ENCODE data around the gene FASTKD1.
"Not testable (repeated sequence)": the region's sequence is repeated elsewhere in the genome, so short reads cannot be mapped to it uniquely, and the experiment has no call there.

FASTKD1 gene, protein sequence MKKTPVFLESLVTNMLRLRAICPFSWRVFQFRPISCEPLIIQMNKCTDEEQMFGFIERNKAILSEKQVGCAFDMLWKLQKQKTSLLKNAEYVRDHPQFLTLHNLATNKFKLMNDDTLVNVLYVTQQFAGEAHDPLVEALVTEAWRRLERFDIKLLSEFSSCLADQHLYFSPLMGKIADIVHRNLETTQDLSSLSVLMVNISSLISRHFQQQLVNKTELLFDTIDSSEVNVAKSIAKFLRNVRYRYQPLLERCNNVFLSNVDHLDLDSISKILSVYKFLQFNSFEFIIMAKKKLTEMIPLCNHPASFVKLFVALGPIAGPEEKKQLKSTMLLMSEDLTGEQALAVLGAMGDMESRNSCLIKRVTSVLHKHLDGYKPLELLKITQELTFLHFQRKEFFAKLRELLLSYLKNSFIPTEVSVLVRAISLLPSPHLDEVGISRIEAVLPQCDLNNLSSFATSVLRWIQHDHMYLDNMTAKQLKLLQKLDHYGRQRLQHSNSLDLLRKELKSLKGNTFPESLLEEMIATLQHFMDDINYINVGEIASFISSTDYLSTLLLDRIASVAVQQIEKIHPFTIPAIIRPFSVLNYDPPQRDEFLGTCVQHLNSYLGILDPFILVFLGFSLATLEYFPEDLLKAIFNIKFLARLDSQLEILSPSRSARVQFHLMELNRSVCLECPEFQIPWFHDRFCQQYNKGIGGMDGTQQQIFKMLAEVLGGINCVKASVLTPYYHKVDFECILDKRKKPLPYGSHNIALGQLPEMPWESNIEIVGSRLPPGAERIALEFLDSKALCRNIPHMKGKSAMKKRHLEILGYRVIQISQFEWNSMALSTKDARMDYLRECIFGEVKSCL

GRCh38 chr2:169573160-169573973, at the start of gene FASTKD1:
Gene FASTKD1, minus strand, starts transcription at chr2:169573865. Its CDS starts 1,836 bp downstream, at chr2:169572029.
- peak; percentile 62 to 76 for DNase-seq (ENCODE audit: low read depth in 1 of 2, low spot score in 1 of 2)

DNA sequence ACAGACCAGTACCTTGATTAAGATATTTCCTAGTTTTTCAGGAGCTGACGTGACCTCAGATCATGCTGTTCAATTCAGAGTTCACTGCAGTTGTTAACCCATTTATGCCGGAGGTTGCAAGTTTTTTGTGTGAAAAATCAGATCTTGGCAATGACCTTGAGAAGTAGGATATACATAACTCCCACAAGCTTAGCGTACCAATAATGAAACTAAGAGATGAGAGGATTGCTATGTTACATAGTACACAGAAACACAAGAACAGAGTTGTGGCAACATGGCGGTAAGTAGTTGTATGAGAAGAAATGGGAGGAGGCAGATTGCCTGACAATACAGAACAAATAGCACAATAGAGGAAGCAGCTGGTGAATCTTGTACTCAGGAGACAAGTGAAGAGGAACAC, 49.6 kb upstream of the FASTKD1 start:
- DNase-seq (ENCODE audit: low read depth in 1 of 2, low spot score in 1 of 2): no peak

DNA sequence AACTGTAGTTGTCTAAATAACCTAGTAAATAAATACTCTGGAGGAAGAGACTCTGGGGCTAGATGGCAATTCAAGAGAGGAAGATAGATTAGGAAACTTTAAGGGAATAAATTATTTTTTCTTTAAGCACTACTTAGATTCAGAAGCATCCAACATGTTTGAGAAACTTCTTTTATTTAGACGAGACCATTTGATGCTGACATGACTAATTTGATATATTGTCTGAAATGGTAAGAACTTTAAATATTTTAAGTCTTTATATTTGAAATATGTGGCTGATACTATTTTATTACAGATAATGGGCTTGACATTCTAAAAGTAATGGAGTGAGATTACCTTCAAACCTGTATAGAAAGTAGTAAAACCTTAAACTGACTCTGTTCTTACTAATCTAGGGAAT, 46.8 kb upstream of the FASTKD1 start:
- no peak for DNase-seq (ENCODE audit: low read depth in 1 of 2, low spot score in 1 of 2)

GRCh38 chr2:169619946-169620345, 46.3 kb upstream of the FASTKD1 start:
- no peak for DNase-seq (ENCODE audit: low read depth in 1 of 2, low spot score in 1 of 2)

DNA sequence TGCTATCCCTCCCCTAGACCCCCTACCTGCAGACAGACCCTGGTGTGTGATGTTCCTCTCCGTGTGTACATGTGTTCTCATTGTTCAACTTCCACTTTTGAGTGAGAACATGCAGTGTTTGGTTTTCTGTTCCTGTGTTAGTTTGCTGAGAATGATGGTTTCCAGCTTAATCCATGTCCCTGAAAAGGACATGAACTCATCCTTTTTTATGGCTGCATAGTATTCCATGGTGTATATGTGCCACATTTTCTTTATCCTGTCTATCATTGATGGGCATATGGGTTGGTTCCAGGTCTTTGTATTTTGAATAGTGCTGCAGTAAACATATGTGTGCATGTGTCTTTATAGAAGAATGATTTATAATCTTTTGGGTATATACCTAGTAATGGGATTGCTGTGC, 42.3 kb upstream of the FASTKD1 start:
- DNase-seq (ENCODE audit: low read depth in 1 of 2, low spot score in 1 of 2): not testable (repeated sequence)

- DNase-seq (ENCODE audit: low read depth in 1 of 2, low spot score in 1 of 2): no peak
These were observed 40.2 kb upstream of the FASTKD1 start for GRCh38 chr2:169613876-169614275.

DNA sequence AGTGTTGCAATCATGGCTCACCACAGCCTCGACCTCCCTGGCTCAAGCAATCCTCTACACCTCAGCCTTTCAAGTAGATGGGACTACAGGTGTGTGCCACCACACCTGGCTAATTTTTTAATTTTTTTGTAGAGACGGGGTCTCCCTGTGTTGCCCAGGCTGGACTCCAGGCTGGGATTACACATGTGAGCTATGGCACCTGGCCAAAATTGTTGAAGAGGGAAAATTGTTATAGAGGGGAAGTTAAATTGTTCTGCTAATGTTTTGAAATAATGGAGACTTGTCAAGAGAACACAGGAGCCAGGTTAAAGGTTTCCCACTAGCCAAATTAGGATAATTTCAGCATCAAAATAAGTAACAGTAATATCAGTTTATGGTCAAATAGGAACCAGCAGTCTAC, 35.6 kb upstream of the FASTKD1 start:
- no peak for DNase-seq (ENCODE audit: low read depth in 1 of 2, low spot score in 1 of 2)

GRCh38 chr2:169599568-169599967, 25.9 kb upstream of the FASTKD1 start:
- DNase-seq (ENCODE audit: low read depth in 1 of 2, low spot score in 1 of 2): no peak

DNA sequence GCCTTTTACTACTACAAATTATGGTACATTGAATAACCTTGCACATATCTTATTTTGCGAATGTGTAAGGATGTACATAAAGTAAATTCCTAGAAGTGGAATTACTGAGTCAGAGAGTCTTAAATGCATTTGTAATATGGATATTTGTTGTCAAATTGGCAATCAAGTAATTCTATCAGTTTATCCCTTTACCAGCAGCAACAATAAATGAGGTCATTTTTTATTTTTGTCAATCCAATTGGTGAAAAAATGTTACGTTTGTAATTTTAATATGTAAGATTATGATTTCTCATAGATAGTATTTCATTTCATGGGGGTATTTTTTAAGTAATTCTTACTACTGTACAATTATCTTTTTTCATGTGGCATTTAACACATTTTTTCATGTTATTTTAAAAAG, 25.3 kb upstream of the FASTKD1 start:
- DNase-seq (ENCODE audit: low read depth in 1 of 2, low spot score in 1 of 2): no peak

- DNase-seq (ENCODE audit: low read depth in 1 of 2, low spot score in 1 of 2): not testable (repeated sequence)
These were observed 22.9 kb upstream of the FASTKD1 start for GRCh38 chr2:169596546-169596945.

- DNase-seq (ENCODE audit: low read depth in 1 of 2, low spot score in 1 of 2): no peak
These were observed 17.1 kb upstream of the FASTKD1 start for GRCh38 chr2:169590804-169591203.

GRCh38 chr2:169585673-169586072, 12.0 kb upstream of the FASTKD1 start:
- no peak for DNase-seq (ENCODE audit: low read depth in 1 of 2, low spot score in 1 of 2)

DNA sequence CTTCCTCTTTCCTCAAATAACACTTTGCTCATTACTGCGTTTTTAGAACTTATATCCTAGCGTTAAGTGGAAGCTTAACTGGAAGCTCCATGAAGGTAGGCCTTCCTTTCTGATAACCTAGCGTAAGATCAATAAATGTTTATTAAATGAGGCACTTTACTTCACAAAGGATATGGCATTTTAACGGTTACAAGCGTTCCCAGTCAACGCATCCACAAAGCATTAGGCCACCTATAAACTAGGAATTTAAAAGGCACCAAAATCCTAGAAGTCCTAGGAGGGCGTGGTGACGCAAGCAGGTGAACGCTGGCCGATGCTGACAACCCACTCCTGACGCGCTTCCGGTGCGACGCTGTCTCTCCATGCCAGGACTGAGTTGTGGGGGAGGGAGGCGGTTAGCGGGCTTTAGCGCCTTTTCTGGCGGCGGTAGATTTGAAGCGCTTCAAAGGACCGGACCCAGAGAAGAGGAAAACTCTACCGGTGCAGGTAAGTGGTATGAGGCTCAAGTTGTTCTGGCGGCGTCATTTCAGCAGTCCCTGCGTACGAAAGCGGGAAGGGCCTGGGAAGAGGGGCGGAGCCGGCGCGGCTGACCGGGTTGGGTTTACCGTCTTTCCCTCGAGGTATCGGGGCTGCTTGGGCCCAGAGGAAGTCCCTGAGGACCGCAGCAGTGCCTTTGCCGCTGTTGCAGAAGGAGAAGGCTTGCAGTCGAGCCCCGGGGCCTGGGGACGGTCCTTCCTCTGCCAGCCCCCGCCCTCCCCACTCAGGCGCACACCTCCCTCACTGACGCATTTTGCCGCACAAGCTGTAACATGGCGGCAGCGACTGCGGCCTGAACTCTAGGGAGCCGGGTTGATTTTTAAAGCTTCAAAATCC, 10.6 kb upstream of the FASTKD1 start, which contains the start of gene PPIG:
Gene PPIG (plus strand): TSS at position 347 of the 873 bp plus-strand sequence. CDS start 19,691 bp downstream, outside the sequence.
- DNase-seq (ENCODE audit: low read depth in 1 of 2, low spot score in 1 of 2): peak; percentile 61 to 77

DNA sequence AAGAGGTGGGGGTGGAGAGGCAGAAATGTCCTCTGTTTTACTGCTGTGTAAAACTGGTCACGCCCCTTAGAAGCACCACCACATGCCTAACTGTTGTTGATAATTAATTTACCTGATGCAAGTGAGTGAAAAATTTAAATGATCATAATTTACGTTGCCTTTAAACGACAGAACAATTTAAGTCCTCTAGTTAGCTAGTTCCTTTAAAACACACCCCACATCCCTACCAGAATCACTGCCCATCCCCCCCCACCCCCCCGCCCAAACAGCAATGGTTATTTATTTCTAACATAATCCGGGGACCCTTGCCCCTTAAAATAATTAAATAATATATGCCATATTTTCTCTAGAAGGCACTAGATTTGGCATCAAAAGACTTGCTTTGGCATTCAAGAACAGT, 9.9 kb upstream of the FASTKD1 start:
- no peak for DNase-seq (ENCODE audit: low read depth in 1 of 2, low spot score in 1 of 2)

DNA sequence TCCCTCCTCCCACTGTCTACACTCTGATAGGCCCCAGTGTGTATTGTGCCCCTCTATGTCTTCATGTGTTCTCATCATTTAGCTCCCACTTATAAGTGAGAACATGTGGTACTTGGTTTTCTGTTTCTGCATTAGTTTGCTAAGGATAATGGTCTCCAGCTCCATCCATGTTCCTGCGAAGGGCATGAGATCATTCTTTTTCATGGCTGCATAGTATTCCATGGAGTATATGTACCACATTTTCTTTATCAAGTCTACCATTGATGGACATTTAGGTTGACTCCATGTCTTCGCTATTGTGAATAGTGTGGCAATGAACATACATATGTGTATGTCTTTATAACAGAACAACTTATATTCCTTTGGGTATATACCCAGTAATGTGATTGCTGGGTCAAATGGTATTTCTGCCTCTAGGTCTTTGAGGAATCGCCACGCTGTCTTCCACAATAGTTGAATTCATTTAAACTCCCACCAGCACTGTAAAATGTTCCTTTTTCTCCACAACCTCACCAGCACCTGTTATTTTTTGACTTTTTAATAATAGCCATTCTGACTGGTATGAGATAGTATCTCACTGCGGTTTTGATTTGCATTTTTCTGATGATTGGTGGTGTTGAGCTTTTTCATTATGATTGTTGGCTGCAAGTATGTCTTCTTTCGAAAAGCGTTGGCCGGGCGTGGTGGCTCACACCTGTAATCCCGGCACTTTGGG, 9.0 kb upstream of the FASTKD1 start:
- not testable (repeated sequence) for DNase-seq (ENCODE audit: low read depth in 1 of 2, low spot score in 1 of 2)

GRCh38 chr2:169579044-169579443, 5.4 kb upstream of the FASTKD1 start:
- no peak for DNase-seq (ENCODE audit: low read depth in 1 of 2, low spot score in 1 of 2)

GRCh38 chr2:169575264-169575663, 1.6 kb upstream of the FASTKD1 start:
- not testable (repeated sequence) for DNase-seq (ENCODE audit: low read depth in 1 of 2, low spot score in 1 of 2)

GRCh38 chr2:169574539-169574938, 874 bp upstream of the FASTKD1 start:
- DNase-seq (ENCODE audit: low read depth in 1 of 2, low spot score in 1 of 2): not testable (repeated sequence)

DNA sequence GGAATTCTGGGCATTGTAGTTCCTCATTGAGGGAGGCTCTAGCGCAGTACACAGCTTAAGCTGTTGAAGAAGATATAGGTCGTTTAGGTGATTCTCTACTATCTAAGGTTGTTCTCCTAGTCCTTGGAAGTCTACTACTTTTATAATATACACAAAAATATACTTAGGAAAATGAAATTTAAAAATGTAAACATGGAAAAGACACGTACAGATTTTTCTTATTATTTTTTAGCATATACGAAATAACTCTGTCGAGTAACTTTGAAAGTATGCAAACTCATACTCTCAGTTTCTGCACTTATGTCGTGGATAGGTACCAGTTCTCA, 272 bp upstream of the FASTKD1 start:
- DNase-seq (ENCODE audit: low read depth in 1 of 2, low spot score in 1 of 2): no peak

DNA sequence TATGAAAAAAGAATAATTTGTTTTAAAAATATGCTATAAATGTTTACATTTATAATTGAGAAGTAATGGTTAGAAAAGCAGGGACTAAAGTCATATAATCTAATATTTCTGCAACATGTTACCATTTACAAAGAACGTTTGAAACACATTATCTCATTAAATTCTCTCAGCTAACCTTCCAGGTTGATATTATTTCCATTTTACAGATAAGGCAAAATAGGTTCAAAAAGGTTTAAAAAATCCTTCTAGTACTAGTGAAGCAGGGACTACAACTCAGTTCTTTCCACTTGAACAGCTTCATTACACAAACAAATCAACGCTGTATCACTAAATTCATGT, 875 bp downstream of the FASTKD1 start:
- DNase-seq (ENCODE audit: low read depth in 1 of 2, low spot score in 1 of 2): no peak
